Measurements from ENCODE around the gene IQCK.
"Not testable (repeated sequence)": the region's sequence is repeated elsewhere in the genome, so short reads cannot be mapped to it uniquely, and the experiment has no call there.

Gene IQCK

GRCh38 chr16:19700319-19700781 is 17.7 kb upstream of the IQCK start:
- no peak for DNase-seq (ENCODE audit: low read depth)

DNA sequence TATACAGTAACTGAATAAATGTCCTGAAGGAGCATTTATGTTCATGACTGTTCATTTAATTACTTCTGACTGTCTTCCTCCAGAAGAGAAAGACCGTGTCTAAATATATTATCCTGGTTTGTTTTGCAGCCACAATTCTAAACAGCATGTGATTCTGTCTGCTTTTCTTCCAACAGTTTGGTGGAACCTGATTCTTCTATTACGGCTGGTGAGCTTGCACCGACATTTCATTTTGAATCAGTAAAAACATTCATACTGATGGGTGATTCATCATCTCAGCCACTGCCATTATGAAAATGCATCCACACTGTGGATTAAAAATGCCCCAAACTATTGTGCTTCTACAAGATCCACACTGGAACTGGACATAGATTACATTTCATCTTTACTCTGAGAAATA is 17.0 kb upstream of the IQCK start:
- DNase-seq (ENCODE audit: low read depth): no peak

- no peak for DNase-seq (ENCODE audit: low read depth)
These were observed 14.7 kb upstream of the IQCK start for GRCh38 chr16:19703172-19703889.

GRCh38 chr16:19704321-19705145 is 13.5 kb upstream of the IQCK start:
- DNase-seq (ENCODE audit: low read depth): no peak

GRCh38 chr16:19705146-19705501 is 12.9 kb upstream of the IQCK start:
- no peak for DNase-seq (ENCODE audit: low read depth)

DNA sequence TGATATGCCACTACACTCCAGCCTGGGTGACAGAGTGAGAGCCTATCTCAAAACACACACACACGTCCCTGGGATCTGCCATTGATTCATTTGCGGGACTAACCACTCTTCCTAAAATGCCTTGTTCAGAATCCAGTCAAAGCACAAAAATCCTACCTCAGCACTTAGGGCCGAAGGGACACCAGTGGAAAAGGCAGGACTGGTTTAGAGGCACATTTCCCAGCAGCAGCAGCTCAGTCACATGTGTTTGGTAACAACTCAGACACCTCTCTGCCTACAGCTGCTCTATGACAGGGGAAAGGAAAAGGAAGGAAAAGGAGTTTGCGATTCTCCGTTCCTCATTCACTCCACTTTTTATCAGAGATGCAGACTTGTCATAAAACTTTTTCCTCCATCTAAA is 12.2 kb upstream of the IQCK start:
- no peak for DNase-seq (ENCODE audit: low read depth)

GRCh38 chr16:19706846-19707245 is 11.2 kb upstream of the IQCK start:
- DNase-seq (ENCODE audit: low read depth): no peak

DNA sequence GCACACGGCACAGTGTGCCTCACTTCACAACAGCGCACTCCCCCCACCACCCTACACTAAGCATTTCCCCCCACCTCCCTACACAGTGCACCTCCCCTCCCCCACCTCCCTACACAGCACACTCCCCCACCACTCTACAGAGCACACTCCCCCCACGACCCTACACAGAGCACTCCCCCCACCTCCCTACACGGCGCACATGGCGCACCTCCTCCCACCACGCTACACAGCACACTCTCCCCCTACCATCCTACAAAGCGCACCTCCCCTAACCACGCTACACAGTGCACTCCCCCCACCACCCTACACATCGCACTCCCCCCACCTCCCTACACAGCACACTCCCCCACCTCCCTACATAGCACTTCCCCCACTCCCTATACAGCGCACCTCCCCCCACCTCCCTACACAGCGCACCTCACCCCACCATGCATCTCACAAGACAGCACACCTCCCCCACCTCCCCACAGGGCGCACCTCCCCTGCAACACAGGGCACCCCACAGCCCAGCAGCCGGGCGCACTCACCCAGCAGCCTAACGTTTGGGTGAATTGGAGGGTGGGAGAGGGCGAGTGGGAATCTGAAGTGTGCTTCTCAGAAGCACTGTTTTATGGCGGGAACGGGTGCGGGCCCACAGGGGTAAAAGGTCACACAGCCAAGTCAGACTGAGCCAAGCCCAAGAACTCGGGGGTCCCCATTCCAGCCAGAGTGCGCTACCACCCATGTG is 10.3 kb upstream of the IQCK start:
- no peak for DNase-seq (ENCODE audit: low read depth)

DNA sequence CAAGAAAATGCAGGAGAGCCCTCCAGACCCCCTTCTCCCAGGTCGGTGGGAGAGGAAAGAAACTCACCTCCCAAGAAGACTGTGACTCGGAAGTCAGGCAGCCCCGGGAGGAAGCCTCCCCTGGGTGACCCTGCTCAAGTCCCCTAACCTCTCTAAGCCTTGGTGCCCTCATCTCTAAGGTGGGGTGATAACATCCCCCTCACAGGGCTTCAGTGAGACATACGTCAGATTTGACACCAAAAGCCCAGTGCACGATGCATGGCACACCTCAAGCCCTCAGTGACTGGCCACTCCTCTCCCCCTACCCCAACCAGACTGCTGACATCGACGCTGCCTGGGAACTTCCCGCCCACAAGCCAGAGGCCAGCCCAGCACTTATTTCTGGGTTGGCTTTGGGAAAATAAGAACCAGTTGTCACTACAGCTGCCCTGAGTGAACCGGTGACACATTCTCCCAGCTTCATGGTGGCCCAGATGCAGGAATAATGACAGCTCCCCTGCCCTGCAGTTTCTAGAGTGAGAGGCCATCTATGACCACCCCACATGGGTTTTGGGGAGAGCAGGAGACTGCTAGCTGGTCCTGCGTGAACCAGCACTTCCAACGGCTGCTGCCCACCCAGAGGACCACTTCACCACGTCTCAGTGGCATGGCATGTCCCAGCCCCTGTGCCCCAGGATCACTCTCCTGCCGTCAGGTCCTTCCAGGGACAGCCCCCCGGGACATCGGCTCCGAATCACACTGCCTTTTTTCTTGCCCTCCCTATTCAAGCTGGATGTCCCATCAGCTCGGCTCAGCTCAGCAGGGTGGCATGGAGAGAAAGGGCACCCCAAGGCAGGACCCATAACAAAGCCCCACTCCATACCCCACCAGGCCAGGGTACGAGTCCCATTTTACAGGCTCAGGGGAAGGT is 9.5 kb upstream of the IQCK start:
- DNase-seq (ENCODE audit: low read depth): no peak

DNA sequence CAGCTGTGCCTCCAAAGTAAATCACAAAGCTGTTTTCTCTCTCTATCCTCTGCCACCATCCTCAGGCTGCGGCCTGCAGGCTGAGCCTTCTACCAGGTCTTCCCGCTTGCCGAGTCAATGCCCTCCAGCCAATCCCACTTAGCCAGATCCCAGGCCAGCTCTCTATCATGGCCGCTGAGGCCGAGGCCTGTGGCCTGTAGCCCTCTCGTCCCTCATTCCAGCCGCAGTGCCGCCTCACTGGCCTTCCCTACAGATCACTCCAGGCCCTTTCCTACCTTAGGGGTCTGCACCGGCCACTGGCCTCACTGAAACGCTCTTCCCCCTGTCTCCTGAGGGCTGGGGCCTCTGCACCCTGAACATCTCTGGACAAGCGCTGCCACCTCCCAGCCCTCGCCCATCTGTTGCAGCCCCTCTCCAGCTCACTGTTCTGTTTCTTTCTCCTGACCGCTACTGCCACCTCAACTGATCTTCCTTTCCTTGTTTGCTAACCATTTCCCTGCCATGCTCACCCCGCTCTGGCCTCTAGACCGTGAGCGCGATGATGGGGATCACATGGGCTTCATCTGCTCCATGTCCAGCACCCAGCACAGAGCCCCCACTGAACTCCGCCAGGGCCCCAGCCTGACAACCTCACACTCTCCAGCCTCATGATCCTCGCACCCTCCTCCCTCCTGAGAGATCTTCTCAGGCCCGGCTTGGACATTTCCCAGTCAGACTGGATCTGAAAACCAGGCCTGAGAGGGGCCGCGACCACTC is 8.5 kb upstream of the IQCK start:
- DNase-seq (ENCODE audit: low read depth): no peak

DNA sequence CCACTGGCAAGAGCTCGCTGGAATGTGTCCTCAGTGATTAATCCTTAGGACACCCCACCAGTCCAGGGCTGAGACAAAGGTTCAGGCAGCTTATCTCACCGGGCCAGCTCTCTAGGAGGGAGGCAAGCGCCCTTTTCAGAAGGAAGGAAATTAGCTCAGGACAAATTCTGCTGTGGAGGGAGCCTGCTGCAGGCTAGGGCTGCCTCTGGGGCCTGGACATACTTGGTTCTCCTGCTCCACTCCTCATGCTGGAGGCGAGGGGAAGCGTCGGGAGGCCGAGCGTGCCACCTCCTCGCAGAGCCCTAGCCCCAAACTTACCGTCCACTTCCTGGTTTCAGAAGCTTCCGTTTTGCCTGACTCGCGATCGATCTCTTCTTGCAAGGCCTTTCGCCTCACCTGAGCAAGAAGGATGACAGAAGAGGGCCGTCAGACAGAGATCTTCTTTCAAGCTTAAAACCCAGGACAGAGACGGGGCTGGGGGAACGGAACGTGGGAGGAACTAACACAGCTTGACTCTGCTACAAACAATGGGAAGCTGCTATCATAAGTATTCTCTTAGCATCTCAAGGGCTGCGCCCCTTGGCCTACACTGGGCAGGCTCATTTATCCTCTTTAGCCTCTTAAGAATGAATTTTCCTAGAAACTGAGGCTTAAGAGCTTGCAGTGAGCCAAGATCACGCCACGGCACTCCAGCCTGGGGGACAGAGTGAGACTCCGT is 7.7 kb upstream of the IQCK start:
- no peak for DNase-seq (ENCODE audit: low read depth)

DNA sequence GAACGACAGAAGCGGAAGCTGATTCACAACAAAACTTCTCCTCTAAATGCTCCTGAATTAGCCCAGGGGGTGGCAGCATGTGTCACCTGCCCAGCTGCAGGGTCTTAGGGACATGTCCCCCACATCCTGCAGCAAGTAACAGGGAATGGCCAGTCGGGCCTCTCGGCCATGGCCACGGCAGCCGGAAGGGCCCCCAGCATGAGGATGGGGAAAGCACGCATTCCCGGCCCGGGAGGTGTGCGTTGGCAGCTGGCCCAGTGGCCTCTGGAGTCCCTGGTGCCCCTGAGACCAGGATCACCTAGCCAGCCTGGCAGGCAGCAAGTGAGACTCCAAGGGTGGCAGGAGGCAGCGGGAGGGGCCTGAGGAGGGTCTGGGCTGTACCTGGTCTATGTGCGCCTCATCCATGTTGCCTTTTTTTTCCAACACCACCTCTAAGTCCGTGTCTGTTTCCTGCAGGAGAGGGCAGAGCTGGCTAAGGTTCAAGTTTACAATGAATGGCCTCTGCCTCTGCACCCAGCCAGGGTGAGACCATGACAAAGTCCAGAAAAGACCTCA is 7.0 kb upstream of the IQCK start:
- no peak for DNase-seq (ENCODE audit: low read depth)

DNA sequence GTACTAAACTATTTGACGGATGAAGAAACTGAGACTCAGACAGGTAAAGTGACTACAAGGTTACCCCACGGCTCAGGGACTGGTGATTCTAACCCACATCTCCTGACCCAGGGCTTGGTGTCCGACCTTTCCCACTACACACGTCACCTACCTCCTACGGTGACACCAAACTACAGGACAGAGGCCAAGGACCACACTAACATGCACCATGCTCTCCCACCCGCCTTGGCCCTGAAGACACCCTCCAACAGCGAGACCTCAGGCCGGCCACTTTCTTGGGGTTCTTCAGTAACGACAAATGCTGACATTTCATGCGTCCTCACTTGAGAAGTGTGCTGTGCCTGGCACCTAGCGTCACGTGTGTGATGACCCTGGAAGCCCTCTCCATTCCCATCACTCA is 6.4 kb upstream of the IQCK start:
- no peak for DNase-seq (ENCODE audit: low read depth)

GRCh38 chr16:19712418-19713058 is 5.5 kb upstream of the IQCK start:
- no peak for DNase-seq (ENCODE audit: low read depth)

- DNase-seq (ENCODE audit: low read depth): no peak
These were observed 4.4 kb upstream of the IQCK start for GRCh38 chr16:19713697-19714096.

DNA sequence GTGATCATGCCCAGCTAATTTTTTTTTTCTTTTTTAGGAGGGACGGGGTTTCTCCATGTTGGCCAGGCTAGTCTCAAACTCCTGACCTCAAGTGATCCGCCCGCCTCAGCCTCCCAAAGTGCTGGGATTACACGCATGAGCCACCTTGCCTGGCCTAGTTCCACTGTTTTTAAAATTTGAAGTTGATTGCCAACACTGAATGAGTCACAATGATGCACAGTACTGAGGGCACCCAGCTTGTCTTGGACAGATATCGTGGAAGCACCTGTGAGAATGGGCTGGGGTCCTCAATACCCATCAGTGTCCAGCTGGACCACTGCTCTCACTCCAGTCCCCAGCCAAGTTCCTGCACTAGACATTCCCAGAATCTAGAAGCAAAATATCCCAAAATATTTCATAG is 2.5 kb upstream of the IQCK start:
- DNase-seq (ENCODE audit: low read depth): no peak

- DNase-seq (ENCODE audit: low read depth): no peak
These were observed 1.9 kb upstream of the IQCK start for GRCh38 chr16:19716183-19716582.

DNA sequence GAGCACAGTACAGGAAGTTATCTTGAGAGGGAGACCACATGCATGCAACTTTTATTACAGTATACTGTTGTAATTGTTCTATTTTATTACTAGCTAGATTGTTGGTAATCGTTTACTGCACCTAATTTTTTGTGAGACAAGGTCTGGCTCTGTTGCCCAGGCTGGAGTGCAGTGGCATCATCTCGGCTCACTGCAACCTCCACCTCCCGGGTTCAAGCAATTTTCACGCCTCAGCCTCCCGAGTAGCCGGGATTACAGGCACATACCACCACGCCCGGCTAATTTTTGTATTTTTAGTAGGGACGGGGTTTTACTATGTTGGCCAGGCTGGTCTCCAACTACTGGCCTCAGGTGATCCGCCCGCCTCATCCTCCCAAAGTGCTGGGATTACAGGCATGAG is 1.3 kb upstream of the IQCK start:
- DNase-seq (ENCODE audit: low read depth): not testable (repeated sequence)

- DNase-seq (ENCODE audit: low read depth): no peak
These were observed 757 bp upstream of the IQCK start for GRCh38 chr16:19717314-19717713.

DNA sequence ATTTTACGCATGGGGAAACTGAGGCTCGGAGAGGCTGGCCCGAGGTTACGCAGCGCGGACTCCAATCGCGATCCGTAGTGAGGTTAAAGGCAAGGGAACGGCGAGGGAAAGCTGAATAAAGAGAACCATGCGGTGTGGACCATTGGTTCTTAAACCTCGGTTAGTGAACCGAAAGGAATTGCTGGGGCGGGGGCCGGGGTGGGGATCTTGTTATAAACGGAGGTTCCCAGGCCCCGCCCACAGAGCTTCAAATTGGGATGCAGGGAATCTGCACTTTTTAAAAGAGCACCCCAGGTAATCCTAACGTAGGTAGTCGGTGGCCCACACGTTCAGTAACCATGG is 524 bp downstream of the IQCK start:
- no peak for DNase-seq (ENCODE audit: low read depth)

All from activated T-cell treated with anti-CD3 and anti-CD28 coated beads for 48 hours (primary cell).